ENCODE data around the gene OR2T4.

Gene OR2T4

GRCh38 chr1:248359415-248359814 is 2.0 kb upstream of the OR2T4 start:
- Histone ChIP-seq H3K4me1 (no peaks in the 10 kb centered on the region), H3K9me3 (no peaks in the 10 kb centered on the region), H3K4me3 (no peak overlapping the region), H3K27ac (no peak overlapping the region), H3K36me3 (no peaks in the 10 kb centered on the region), H3K27me3 (no peaks in the 10 kb centered on the region)
- intact Hi-C loops (cut with DNase I; ENCODE audit: low total_unique reads): no loop called here
- TF ChIP-seq CTCF (IDR thresholded peaks at IDR 0.05): no peak
- no peak for DNase-seq

GRCh38 chr1:248366609-248367008 is 5.1 kb downstream of the OR2T4 start:
- no peaks in the 10 kb centered on the region for H3K9me3 ChIP-seq
- DNase-seq: no peak
- intact Hi-C loops (cut with DNase I; ENCODE audit: low total_unique reads): no loop called here
- H3K4me1 ChIP-seq: no peaks in the 10 kb centered on the region
- H3K27me3 ChIP-seq: no peaks in the 10 kb centered on the region
- H3K36me3 ChIP-seq: no peaks in the 10 kb centered on the region
- H3K27ac ChIP-seq: no peak overlapping the region
- H3K4me3 ChIP-seq: no peak overlapping the region
- no peak for TF ChIP-seq CTCF (IDR thresholded peaks at IDR 0.05)

GRCh38 chr1:248372394-248372793 is 10.9 kb downstream of the OR2T4 start:
- TF ChIP-seq CTCF (IDR thresholded peaks at IDR 0.05): no peak
- no peaks in the 10 kb centered on the region for H3K36me3 ChIP-seq
- DNase-seq: no peak
- H3K9me3 ChIP-seq: no peaks in the 10 kb centered on the region
- H3K27ac ChIP-seq: no peak overlapping the region
- H3K27me3 ChIP-seq: no peaks in the 10 kb centered on the region
- no peaks in the 10 kb centered on the region for H3K4me1 ChIP-seq
- intact Hi-C loops (cut with DNase I; ENCODE audit: low total_unique reads): no loop called here
- H3K4me3 ChIP-seq: no peak overlapping the region

GRCh38 chr1:248373761-248374160 is 12.3 kb downstream of the OR2T4 start:
- intact Hi-C loops (cut with DNase I; ENCODE audit: low total_unique reads): no loop called here
- no peak overlapping the region for H3K4me3 ChIP-seq
- no peaks in the 10 kb centered on the region for H3K9me3 ChIP-seq
- H3K36me3 ChIP-seq: no peaks in the 10 kb centered on the region
- H3K27me3 ChIP-seq: no peaks in the 10 kb centered on the region
- DNase-seq: no peak
- no peak overlapping the region for H3K27ac ChIP-seq
- TF ChIP-seq CTCF (IDR thresholded peaks at IDR 0.05): no peak
- H3K4me1 ChIP-seq: no peaks in the 10 kb centered on the region

DNA sequence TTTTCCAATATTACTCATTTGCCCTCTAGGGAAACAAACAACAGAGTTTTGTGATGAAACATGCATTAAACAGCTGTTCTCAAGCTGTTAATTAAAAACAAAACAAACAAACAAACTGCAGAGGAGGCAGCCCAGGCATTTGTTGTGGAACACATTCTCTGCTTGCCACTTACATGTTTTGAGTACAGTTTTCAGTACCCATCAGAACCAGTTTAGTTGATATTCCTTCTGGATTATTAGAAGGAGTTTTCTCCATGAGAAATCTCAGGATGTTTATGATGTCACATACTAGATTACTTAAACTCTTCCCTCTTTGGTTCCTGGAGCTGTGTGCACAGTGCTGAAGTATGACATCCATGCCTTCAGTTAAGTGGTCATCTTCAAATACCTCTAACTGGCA is 14.0 kb downstream of the OR2T4 start, which contains the start of gene OR2T6:
Gene OR2T6, plus strand, starts transcription at position 301 of the 400 bp plus-strand sequence. CDS start 11,863 bp downstream, outside the sequence.
- no peaks in the 10 kb centered on the region for H3K9me3 ChIP-seq
- no peak for DNase-seq
- no peaks in the 10 kb centered on the region for H3K36me3 ChIP-seq
- no peak within 1 kb of the TSS for H3K4me3 ChIP-seq
- intact Hi-C loops (cut with DNase I; ENCODE audit: low total_unique reads): no loop called here
- H3K27me3 ChIP-seq: no peaks in the 10 kb centered on the region
- no peak within 1 kb of the TSS for H3K27ac ChIP-seq
- H3K4me1 ChIP-seq: no peaks in the 10 kb centered on the region
- no peak for TF ChIP-seq CTCF (IDR thresholded peaks at IDR 0.05)

GRCh38 chr1:248376916-248377315 is 15.5 kb downstream of the OR2T4 start:
- H3K4me3 ChIP-seq: no peak overlapping the region
- intact Hi-C loops (cut with DNase I; ENCODE audit: low total_unique reads): no loop called here
- H3K36me3 ChIP-seq: no peaks in the 10 kb centered on the region
- no peaks in the 10 kb centered on the region for H3K9me3 ChIP-seq
- no peaks in the 10 kb centered on the region for H3K27me3 ChIP-seq
- no peak for DNase-seq
- no peaks in the 10 kb centered on the region for H3K4me1 ChIP-seq
- TF ChIP-seq CTCF (IDR thresholded peaks at IDR 0.05): no peak
- no peak overlapping the region for H3K27ac ChIP-seq

Data from tibial artery (tissue), 4 donors.